Endothelial cell of hepatic sinusoid (primary cell): ENCODE measurements around the gene SMYD3.

Experiments used
- in situ Hi-C: cut with HindIII; loops from 2 replicates; pipeline ENCODE4 v1.10.0; 2017; ENCODE audit warnings: low sequenced_read_pairs

SMYD3 gene

DNA sequence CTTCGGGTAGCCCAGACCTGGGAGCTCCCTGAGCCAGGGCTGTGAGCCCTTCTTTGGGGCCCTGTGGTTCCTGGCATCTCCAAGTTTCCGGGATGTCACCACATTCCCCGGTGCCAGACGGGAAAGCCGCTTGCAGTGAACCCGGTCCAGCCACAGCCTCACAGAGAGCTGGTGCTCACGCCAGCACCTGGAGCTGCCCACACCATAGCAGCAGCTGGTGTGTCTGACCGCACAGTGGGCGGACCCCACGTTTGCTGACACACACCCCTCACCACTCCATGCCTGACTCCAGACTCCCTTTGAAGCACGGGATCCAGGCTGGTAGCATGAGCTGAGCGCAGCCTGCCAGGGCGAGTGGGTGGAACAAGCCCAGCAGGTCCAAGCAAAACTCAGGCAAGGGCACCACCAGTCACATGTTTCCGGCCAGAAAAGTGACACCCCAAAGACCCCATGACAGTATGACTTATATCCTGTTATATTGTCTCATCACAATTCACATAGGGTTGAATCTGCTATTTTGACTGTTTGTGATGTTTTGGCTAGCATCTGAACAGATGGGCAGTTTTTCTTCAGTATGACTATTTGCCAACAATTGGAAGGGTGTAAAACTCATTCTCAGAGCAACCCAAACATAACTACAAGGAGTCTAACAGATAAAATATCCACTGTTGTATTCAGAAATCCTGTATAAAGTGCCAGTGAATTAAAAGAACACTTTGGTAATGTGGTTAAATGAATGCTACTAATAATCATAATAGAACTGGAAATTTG is 285.4 kb downstream of the SMYD3 start:
- in situ Hi-C loops = no loop called here

DNA sequence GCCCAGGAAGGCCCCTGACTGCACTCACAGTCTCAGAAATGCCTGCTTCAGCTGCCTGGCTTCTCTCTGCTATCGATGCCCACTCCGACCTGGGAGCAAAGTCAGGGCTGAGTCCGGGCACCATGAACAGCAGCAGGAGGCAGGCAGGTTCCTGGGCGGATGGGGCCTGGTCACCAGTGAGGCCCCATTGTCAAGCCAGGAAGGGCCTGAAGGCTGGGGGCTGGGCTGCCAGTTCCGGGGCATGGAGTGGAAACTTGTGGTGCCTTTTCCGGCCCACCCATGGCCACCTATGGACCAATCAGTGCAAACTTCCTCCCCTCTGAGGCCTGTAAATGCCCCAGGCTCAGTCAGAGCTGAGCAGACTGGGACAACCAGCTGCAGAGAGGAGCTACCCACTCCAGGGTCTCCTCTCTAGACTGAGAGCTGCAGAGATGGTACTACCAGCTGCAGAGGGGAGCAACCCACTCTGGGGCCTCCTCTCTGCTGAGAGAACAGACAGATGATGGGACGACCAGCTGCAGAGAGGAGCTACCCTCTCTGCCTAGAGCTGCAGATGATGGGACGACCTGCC is 286.5 kb downstream of the SMYD3 start:
- in situ Hi-C loops = no loop called here

DNA sequence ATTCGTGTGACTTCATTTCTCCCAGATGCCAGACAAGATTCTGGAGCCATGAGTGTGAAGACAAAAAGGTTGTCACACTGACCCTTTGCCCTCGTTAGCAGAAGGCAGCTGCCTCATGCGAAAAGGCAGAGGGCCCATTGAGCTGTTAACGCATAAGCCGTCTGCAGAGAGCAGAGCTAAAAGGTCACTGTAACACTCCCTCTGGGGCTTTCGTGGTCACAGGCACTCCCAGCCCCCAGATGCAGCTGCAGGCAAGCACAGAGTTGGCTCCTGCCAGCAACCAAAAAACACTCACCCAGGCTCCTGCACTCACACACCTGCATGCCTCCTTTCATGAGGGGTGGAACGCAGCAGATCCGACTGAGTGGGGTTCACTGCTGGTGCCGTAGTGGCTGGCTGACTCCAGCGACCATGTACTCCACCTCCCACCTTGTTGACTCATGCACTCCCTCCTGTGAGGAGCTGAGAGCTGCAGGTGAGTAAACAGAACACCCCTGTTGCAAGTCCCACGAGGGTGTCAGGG is 287.5 kb downstream of the SMYD3 start:
- in situ Hi-C loops = no loop called here

DNA sequence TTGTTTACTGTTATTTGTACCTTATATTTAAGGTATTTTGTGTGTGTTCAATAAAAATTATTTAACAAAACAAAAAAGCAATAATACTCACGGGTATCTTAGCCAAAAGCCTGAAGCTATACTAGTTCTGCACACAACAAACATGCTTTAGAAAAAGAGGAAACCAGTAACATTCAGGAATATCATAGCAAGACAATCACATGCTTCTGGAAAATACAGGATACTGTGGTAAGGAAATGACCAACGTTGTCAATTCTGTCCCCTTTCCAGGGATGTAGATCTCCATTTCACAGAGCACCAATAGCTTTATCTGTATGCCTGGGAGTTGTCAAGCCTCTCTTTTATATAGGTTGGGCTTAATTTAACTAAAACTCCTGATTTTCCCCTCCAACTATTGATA is 288.4 kb downstream of the SMYD3 start:
- in situ Hi-C loops = no loop called here

DNA sequence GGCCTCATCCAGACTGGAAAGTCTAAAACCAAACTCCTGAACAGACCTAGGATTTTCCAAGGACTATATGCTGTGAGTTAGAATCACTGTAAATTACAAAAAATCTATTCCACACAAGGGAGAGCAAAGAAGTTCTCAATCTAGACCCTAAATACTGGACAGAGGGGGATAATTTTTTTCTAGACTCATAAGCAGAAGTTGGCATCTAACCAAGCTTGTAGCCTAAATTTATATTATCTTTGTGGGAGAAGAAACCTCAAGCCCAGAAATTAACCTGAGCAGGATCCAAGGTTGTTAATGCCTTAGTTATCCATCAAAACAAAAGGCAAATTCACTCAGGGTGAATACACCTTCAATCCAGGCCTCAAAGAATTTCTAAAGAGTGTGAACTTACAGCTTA is 290.2 kb downstream of the SMYD3 start:
- in situ Hi-C loops = no loop called here

DNA sequence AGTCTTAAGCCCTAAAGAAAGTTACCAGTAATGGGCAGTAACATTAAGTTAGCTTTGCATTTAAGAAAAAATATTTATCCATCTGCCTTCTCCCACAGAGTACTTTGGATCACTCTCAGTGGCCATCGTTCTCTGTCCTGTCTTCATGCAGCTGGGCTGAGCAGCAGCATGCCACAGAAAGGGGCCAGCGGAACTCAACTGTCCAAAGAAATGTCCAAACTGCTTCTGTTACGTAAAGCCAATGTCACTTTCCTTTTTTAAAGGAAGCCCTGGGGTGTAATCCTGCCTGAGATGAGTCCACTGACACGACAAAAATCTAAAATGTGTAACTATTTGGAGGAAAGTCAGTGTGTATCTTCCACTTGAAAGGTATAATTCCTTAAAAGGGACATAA is 291.6 kb downstream of the SMYD3 start:
- in situ Hi-C loops = no loop called here

DNA sequence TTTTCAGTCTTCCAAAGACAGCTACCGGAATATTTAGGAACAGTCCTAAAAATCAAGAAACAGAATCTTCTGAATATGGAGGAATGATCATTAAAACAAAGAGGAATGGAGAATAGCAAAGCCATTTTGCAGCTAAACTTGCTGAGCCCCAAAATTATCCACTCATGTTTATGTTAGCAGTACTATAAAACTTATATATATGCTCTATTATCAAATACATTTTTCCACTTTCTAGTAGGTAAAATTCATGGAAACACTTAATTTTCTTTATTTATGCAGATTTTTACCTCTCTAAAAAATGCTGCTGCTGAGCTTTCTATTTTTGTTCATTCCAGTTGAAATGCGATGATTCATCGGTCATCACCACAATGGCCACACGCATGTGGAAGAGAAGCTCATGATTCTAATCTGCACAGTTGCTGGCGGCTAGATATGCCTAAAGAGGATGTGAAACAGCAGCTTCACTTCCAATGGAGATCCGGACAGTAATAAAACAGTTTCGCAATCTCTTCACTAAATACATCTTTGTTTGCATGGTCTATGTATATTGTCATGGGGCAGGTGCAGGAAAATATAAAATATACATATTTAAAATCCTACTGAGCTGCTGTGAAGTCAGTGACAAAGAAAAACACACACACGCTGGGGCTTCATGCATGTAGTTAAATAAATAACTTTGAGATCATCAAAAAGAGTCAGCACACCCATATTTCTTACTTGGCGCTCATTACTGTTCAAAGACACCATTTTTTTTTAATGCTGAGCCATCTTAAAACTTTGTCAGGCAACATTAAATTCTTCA is 292.2 kb downstream of the SMYD3 start:
- in situ Hi-C loops = loop anchor here (5.0 kb wide), 1 partner anchor 67 kb away; no protein-coding TSS in a partner anchor

DNA sequence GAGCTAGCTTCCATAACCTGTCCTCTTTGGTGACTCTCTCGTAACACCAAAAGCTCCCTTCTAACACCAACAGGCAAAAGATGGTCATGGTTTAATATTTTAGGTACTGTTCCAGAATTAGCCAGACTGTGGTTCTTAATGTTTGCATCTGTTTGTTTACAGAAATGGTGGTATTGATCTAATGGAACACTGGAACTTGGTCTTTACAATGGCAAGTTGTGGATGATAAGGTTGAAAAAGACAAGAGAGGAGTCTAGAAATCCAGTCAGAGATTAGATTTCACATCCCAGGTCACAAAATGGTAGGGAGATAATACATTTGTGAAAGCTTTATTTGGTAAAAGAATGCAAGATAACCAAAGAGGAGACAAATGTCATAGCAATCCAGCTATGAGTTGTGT is 293.1 kb downstream of the SMYD3 start:
- in situ Hi-C loops = loop anchor here (5.0 kb wide), 1 partner anchor 68 kb away; no protein-coding TSS in a partner anchor

DNA sequence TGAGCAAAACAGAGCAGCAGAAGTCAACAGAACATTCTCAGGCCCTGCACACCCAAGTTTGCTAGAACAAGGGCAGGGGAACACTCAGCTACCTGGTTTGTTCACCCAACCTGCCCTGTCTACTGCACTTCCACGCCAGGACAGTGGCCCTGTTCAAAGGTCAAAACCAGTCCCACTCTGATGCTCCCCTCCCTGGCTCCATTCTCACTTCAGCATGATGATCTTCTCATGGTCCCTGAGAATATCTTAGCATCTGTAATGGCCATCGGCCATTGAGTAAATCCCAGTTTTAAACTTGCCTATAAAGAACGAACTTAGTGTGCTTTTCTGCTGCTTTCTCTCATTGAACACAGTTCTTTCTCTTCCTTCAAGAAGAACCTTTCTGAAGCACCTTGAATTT is 293.6 kb downstream of the SMYD3 start:
- in situ Hi-C loops = loop anchor here (5.0 kb wide), 1 partner anchor 69 kb away; no protein-coding TSS in a partner anchor

DNA sequence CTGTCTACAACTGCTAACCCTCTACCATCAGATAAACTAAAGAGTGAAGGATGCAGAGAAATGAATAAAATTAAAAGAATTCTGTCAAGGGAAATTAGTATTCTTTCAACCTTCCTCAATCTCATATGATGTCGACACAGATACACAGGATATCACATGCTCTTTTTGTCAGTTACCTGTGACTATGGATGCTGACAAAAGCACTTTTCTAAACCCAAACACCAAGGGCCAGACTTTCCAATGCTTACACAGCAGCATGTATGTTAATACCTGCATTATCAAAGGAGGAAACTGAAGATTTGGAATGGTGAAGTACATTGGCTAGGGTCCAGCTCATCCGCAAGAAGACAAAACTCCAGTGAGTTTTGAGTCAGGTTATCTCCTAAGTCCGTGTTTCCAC is 294.0 kb downstream of the SMYD3 start:
- in situ Hi-C loops = loop anchor here (5.0 kb wide), 1 partner anchor 69 kb away; no protein-coding TSS in a partner anchor

DNA sequence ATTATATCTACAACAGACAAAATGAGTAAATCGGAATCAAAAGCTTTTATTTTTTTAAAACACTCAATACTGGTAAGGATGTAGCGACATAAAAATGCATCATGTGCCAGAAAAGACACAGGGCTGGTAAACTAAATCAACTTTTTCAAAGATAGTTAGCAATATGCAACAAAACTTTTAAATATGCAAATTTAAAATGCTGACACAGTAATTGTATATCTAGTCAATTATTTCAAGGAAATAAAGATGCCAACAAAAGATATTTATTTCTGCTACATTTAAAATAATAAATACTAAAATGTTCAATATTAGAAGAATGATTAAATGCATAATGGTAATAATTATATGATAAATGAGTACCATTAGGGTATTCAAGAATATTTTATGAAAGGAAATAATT is 295.1 kb downstream of the SMYD3 start:
- in situ Hi-C loops = loop anchor here (5.0 kb wide), 1 partner anchor 70 kb away; no protein-coding TSS in a partner anchor

DNA sequence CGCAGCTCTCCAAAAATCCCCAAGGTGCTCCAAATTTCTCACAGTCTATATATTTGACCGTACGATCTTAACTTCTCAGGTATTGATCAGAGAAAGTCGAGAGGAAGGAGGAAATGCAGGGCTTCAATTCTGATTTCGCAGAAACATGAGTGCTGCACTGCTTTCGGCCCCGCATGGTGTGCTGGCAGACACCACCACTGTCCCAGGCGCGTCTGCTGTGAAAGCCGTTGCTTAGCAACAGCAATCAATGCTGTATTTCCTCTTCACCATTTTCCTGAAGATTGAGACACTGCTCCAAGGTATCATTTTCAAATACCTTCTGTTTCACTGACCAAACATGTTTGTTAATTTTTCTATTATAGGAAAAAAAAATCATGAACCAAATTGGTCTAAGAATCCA is 296.3 kb downstream of the SMYD3 start:
- in situ Hi-C loops = loop anchor here (5.0 kb wide), 1 partner anchor 72 kb away; no protein-coding TSS in a partner anchor

DNA sequence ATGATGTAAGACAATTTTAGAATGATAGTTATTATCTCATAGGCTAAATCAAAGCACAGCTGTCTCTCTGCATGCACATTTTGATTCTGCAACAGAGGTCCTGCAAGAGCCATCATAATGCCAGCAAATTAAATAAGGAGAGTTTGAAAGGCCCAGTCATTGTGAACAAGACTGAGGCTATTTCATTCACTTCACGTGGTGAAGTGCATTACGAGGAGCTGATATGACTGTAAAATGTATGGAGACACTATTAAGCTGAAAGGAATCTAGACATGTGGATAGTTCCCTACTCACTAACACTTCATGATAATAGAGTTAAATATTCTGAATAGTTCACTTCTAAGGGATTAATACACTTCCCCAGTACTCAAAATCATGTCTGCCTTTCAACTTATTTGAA is 299.0 kb downstream of the SMYD3 start:
- in situ Hi-C loops = no loop called here

DNA sequence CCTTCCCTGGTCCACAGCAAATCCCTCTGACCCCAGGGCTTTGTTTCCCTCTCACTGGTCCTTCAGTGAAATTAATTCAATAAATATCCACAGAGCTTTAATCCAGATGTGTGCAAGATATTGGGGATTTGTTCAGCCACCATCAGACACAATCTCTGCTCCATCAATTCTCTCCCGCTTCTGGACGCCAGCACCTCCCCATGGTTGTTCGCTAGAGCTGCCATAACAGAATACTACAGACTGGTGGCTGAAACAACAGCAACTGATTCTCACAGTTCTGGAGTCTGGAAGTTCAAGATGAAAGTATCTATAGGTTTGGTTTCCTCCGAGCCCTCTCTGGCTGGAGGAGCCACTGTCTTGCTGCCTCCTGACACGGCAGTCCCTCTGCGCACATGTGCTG is 303.9 kb downstream of the SMYD3 start:
- in situ Hi-C loops = no loop called here

DNA sequence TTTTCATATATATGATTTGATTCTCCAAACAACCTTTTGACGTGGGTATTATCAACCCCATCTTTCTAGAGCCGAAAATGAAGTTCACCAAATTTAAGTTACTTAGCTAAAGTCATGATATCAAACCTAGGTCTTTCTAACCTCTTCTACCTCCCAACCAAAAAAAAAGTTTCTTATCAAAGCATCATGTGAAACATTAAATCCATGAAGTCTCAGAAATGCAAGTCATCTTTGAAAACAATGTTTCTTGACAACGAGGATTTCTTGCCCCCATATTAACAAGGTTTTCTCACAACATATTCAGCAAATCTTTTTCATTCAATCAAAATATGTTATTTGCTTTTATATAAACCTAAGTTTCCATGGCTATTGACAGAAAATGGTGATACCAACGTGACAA is 306.3 kb downstream of the SMYD3 start:
- in situ Hi-C loops = no loop called here

DNA sequence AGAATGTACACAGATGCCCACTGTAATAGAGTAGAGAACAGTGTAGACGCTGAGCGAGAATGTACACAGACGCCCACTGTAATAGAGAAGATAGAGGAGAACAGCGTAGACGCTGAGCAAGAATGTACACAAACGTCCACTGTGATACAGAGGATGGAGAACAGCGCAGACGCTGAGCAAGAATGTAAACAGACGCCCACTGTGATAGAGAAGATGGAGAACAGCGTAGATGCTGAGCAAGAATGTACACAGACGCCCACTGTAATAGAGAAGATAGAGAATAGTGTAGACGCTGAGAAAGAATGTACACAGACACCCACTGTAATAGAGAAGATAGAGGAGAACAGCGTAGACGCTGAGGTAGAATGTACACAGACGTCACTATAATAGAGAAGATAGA is 306.9 kb downstream of the SMYD3 start:
- in situ Hi-C loops = no loop called here

DNA sequence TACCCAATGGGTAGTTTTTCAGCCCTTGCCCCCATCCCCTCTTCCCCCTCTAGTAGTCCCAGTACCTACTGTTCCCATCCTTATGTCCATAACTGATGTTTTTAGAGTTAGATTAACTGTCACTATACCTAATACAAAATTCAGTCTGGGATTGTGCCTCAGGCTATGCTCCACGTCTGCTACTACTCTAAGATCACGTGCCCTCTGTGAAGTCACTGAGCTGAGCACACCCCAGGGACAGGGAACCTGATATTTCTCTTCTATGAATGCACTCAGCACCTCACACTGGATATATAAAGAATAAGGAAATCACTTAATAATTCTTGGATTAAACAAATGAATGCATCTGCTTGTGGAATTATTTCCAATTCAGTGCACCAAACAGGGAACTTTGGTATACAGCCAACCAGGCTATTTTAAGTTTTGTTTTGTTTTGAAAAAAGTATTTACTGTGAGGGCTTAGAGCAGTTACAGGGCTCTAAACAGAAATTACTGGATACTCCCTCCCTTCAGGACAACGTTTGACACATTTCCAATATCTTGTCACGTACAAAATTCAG is 307.9 kb downstream of the SMYD3 start:
- in situ Hi-C loops = no loop called here

DNA sequence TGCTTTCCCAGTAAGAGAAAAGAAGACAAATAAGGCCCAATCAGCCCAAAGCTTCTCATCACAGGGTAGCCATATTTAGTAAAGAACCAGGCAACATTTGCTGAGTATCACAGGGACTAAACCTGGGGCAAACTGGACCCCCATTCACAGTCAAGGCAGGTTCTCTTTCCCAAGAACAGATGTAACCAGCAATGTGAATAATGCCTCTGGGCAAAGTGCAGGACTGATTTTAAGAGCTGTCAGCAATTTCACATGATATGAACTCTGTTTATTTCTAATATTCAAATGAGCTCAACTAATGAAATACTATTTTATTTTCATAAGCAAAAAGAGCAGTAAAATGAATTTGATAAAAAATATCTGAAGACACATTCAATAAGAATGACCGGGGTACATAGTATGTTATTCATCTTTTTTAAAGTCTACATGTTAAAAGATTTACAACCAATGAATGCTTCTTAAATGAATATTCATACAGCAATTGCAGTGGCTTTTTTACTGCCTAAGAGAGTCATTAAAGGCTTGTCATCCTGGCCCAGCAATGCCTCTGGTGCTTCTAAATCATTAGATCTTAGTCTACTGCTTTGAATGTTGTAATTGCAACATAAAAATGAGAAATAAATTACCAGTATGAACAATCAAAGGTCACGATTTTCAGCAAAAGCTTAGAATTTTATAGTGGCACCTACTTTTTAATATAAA is 308.8 kb downstream of the SMYD3 start:
- in situ Hi-C loops = no loop called here

DNA sequence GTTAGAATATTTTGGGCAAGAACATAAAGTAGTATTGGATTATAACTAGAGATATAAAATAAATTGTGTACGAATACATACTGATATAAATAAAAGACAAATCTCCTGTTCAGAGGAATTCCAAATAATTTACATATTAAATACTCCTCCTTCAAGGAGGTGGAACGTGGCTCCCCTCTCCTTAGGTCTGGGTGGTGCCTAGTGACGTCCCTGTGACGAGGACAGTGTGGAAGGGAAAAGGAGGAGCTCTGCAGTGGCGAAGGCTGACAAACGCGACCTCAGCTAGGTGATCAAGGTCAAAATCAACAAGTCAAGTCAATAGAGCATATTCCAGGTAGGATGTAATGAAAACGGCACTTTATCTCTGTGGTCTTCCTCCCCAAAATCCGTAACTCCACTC is 310.0 kb downstream of the SMYD3 start:
- in situ Hi-C loops = no loop called here

DNA sequence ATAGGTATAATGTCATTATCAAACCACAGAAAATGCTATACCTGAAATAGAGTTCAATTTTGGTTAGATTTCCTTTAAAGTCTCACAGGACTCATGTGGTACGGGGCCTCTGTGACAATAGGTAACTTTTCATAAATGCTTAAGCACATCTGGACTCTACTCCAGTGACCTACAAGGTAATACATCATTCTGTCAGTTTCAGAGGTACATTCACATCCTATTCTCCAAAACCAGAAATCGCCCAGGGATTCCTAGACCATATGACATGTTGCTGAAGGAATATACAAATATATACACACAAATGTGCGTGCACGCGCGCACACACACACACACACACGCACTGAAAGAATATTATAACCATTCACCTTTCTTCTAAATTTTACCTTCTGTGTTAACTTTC is 311.8 kb downstream of the SMYD3 start:
- in situ Hi-C loops = no loop called here
